Osteoblast (primary cell): ENCODE results near the gene SH3TC2. TPM values are rescaled to one million over a fixed set of nuclear protein-coding genes. Genes with fewer than 3 reads are reported as not detected.

Experiments used
- DNase-seq: peaks from one replicate; pipeline ENCODE4 v3.0.0; 2011; ENCODE audit warnings: low spot score, mixed read lengths; ENCODE audit not compliant: insufficient read length; ENCODE audit errors: missing footprints
- H2AFZ ChIP-seq: 2 replicates; pipeline ENCODE4 v1.6.0; 2011; ENCODE audit warnings: mild to moderate bottlenecking, low read length
- H3K27ac ChIP-seq: 2 replicates; pipeline ENCODE4 v1.5.1; 2011; ENCODE audit warnings: mild to moderate bottlenecking, low read depth, low read length, moderate library complexity
- H3K27me3 ChIP-seq: 2 replicates; pipeline ENCODE4 v1.6.0; 2012; ENCODE audit warnings: mild to moderate bottlenecking, control low read depth, inconsistent platforms, low read length, moderate library complexity; ENCODE audit not compliant: insufficient read depth
- H3K36me3 ChIP-seq: 2 replicates; pipeline ENCODE4 v1.5.1; 2011; ENCODE audit warnings: mild to moderate bottlenecking, low read length, control low read depth, moderate library complexity; ENCODE audit not compliant: insufficient read depth
- H3K4me1 ChIP-seq: 2 replicates; pipeline ENCODE4 v1.5.1; 2011; ENCODE audit warnings: mild to moderate bottlenecking, low read length, control low read depth, moderate library complexity; ENCODE audit not compliant: insufficient read depth
- H3K4me2 ChIP-seq: 2 replicates; pipeline ENCODE4 v1.6.0; 2011; ENCODE audit warnings: mild to moderate bottlenecking, low read length; ENCODE audit not compliant: insufficient read depth
- H3K4me3 ChIP-seq: fragments of 200-600 bp; sonication (generic); 3 replicates; pipeline ENCODE4 v1.5.1; 2012; ENCODE audit warnings: mild to moderate bottlenecking, low read length, inconsistent platforms; ENCODE audit not compliant: insufficient read depth
- H3K79me2 ChIP-seq: 2 replicates; pipeline ENCODE4 v1.6.0; 2012; ENCODE audit warnings: mild to moderate bottlenecking, low read length, control low read depth, inconsistent platforms; ENCODE audit not compliant: insufficient read depth
- H3K9me3 ChIP-seq: 2 replicates; pipeline ENCODE4 v1.5.1; 2011; ENCODE audit warnings: low read depth, low read length, control low read depth
- H4K20me1 ChIP-seq: 2 replicates; pipeline ENCODE4 v1.6.0; 2012; ENCODE audit warnings: mild to moderate bottlenecking, low read length, control low read depth; ENCODE audit not compliant: insufficient read depth
- CTCF ChIP-seq: IDR thresholded peaks from 2 replicates; pipeline ENCODE4 v1.5.1; 2011; ENCODE audit warnings: mild to moderate bottlenecking, low read depth, low read length, moderate library complexity; ENCODE audit errors: extremely low read depth
- total RNA-seq: library from RNA; depleted of rRNA; stranded (reverse); fragments of >200 nt; gene quantifications from 2 replicates; pipeline ENCODE4 v1.2.3, GENCODE V29; 2012

Gene SH3TC2
- total RNA-seq, 1 donor: 0.72 TPM

DNA sequence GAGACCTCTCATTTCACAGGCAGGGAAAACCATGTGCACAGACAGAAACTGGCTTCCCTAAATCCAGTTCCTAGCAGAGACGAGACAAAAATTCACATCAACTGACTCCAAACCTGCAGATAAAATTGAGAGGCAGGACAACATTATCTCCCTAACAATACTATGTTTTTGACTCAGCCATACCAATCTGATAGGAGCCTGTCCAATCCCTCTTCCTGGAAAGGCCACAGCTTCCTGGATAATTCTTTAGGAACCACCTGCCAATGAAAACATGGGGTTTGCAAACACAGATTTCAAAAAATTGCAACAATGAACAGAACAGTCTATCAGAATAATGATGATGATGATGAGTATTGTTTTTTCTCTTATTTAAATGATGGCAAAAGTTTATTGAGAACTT, 22.4 kb downstream of the SH3TC2 start:
- DNase-seq: no peak
- Histone ChIP-seq H3K4me2 (no peak overlapping the region), H3K27me3 (no peaks in the 10 kb centered on the region)

DNA sequence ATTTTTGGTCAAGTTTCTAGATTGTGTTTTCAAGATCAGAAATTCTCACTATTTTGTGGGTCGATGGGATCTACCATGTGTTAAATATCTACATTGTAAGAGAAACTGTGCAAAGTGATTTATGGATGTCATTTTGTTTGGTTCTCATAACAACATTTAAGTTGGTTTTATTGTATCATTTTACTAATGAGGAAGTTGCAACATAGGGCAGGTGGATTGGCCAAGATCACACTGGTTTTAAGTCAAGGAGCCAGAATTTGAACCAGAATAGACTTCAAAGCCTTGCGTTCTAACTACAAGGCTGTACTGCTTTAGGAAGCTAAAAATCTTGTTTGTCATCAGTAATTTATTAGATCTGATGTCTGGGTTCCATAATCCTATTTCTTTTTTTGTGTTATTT, 23.4 kb downstream of the SH3TC2 start:
- H3K4me1 ChIP-seq: peaks cover 6% of the 10 kb centered on the region
- no peak for DNase-seq

More for the DNA sequence above, 22.4 kb downstream of the SH3TC2 start:
- Histone ChIP-seq H3K27ac (no peak overlapping the region), H3K4me3 (no peak overlapping the region), H3K4me1 (peaks cover 6% of the 10 kb centered on the region), H3K9me3 (no peaks in the 10 kb centered on the region), H4K20me1 (no peaks in the 10 kb centered on the region), H2AFZ (no peak overlapping the region), H3K36me3 (no peaks in the 10 kb centered on the region), H3K79me2 (no peaks in the 10 kb centered on the region)
- TF ChIP-seq CTCF: no peak

GRCh38 chr5:149038336-149039080, 24.4 kb downstream of the SH3TC2 start:
- Histone ChIP-seq H2AFZ (no peak overlapping the region), H3K4me2 (no peak overlapping the region), H4K20me1 (no peaks in the 10 kb centered on the region), H3K79me2 (no peaks in the 10 kb centered on the region), H3K9me3 (no peaks in the 10 kb centered on the region), H3K27me3 (no peaks in the 10 kb centered on the region), H3K4me1 (peaks cover 6% of the 10 kb centered on the region), H3K4me3 (no peak overlapping the region), H3K27ac (no peak overlapping the region), H3K36me3 (no peaks in the 10 kb centered on the region)
- no peak for TF ChIP-seq CTCF
- no peak for DNase-seq

More for the DNA sequence above, 23.4 kb downstream of the SH3TC2 start:
- no peaks in the 10 kb centered on the region for H3K9me3 ChIP-seq
- no peaks in the 10 kb centered on the region for H3K27me3 ChIP-seq
- no peaks in the 10 kb centered on the region for H3K79me2 ChIP-seq
- no peak for TF ChIP-seq CTCF
- H2AFZ ChIP-seq: no peak overlapping the region
- H4K20me1 ChIP-seq: no peaks in the 10 kb centered on the region
- no peak overlapping the region for H3K27ac ChIP-seq
- no peak overlapping the region for H3K4me3 ChIP-seq
- H3K36me3 ChIP-seq: no peaks in the 10 kb centered on the region
- no peak overlapping the region for H3K4me2 ChIP-seq

- no peak for TF ChIP-seq CTCF
- H3K36me3 ChIP-seq: no peaks in the 10 kb centered on the region
- no peak overlapping the region for H2AFZ ChIP-seq
- no peak for DNase-seq
- no peak overlapping the region for H3K4me3 ChIP-seq
- H3K27ac ChIP-seq: no peak overlapping the region
- no peaks in the 10 kb centered on the region for H3K79me2 ChIP-seq
- H3K4me1 ChIP-seq: peaks cover 6% of the 10 kb centered on the region
- H3K4me2 ChIP-seq: no peak overlapping the region
- H4K20me1 ChIP-seq: no peaks in the 10 kb centered on the region
- no peaks in the 10 kb centered on the region for H3K9me3 ChIP-seq
- no peaks in the 10 kb centered on the region for H3K27me3 ChIP-seq
Measured at GRCh38 chr5:149037817-149038216, 25.0 kb downstream of the SH3TC2 start.
